ENCODE data around the gene IKZF4.

Gene IKZF4

GRCh38 chr12:56082967-56083366 is 62.1 kb downstream of the IKZF4 start:
- H4K20me1 ChIP-seq (ENCODE audit: low read depth, low read length) = no peaks in the 10 kb centered on the region
- H3K79me2 ChIP-seq (ENCODE audit: insufficient read depth, low read length) = no peaks in the 10 kb centered on the region
- TF ChIP-seq, protein P1, sequence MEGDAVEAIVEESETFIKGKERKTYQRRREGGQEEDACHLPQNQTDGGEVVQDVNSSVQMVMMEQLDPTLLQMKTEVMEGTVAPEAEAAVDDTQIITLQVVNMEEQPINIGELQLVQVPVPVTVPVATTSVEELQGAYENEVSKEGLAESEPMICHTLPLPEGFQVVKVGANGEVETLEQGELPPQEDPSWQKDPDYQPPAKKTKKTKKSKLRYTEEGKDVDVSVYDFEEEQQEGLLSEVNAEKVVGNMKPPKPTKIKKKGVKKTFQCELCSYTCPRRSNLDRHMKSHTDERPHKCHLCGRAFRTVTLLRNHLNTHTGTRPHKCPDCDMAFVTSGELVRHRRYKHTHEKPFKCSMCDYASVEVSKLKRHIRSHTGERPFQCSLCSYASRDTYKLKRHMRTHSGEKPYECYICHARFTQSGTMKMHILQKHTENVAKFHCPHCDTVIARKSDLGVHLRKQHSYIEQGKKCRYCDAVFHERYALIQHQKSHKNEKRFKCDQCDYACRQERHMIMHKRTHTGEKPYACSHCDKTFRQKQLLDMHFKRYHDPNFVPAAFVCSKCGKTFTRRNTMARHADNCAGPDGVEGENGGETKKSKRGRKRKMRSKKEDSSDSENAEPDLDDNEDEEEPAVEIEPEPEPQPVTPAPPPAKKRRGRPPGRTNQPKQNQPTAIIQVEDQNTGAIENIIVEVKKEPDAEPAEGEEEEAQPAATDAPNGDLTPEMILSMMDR (IDR thresholded peaks at IDR 0.05; ENCODE audit: insufficient read depth, low read length, poor library complexity, severe bottlenecking) = no peak
- no peak for TF ChIP-seq EZH2phosphoT487 (conservative IDR thresholded peaks at IDR 0.05; ENCODE audit: low read length)
- H3K9me2 ChIP-seq (replicated peaks; ENCODE audit: insufficient read depth, low read length) = no peaks in the 10 kb centered on the region
- H3K9ac ChIP-seq (ENCODE audit: low read length) = no peak overlapping the region
- H3F3A ChIP-seq (ENCODE audit: insufficient read depth) = no peaks in the 10 kb centered on the region
- H3K9me3 ChIP-seq (ENCODE audit: insufficient read depth, low read length) = no peaks in the 10 kb centered on the region
- no peak overlapping the region for H3K4me2 ChIP-seq (ENCODE audit: low read depth, low read length, poor library complexity, severe bottlenecking)
- no peak overlapping the region for H2AFZ ChIP-seq (ENCODE audit: low read depth, low read length, severe bottlenecking)
- no peaks in the 10 kb centered on the region for H3K36me3 ChIP-seq (ENCODE audit: low read length)
- no peak overlapping the region for H3K4me3 ChIP-seq (ENCODE audit: insufficient read depth, low read length, poor library complexity, severe bottlenecking)
- no peaks in the 10 kb centered on the region for H3K27me3 ChIP-seq (ENCODE audit: low read length)
- no peak overlapping the region for H3K27ac ChIP-seq (ENCODE audit: low read depth, low read length)

DNA sequence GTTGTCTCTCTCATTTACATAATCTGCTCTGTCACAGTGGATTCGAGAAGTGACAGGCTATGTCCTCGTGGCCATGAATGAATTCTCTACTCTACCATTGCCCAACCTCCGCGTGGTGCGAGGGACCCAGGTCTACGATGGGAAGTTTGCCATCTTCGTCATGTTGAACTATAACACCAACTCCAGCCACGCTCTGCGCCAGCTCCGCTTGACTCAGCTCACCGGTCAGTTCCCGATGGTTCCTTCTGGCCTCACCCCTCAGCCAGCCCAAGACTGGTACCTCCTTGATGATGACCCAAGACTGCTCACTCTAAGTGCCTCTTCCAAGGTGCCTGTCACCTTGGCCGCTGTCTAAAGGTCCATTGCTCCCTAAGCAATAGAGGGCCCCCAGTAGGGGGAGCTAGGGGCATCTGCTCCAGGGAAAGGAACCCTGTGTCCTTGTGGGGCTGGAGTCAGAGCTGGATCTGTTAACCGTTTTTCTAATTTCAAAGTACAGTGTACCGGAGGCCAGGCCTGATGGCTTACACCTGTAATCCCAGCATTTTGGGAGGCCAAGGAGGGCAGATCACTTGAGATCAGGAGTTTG is 64.2 kb downstream of the IKZF4 start:
- no peaks in the 10 kb centered on the region for H3K27me3 ChIP-seq (ENCODE audit: low read length)
- H3K79me2 ChIP-seq (ENCODE audit: insufficient read depth, low read length) = no peaks in the 10 kb centered on the region
- no peaks in the 10 kb centered on the region for H3K9me2 ChIP-seq (replicated peaks; ENCODE audit: insufficient read depth, low read length)
- no peaks in the 10 kb centered on the region for H3F3A ChIP-seq (ENCODE audit: insufficient read depth)
- H3K36me3 ChIP-seq (ENCODE audit: low read length) = no peaks in the 10 kb centered on the region
- H4K20me1 ChIP-seq (ENCODE audit: low read depth, low read length) = no peaks in the 10 kb centered on the region
- no peak overlapping the region for H3K9ac ChIP-seq (ENCODE audit: low read length)
- no peak overlapping the region for H3K4me2 ChIP-seq (ENCODE audit: low read depth, low read length, poor library complexity, severe bottlenecking)
- H3K9me3 ChIP-seq (ENCODE audit: insufficient read depth, low read length) = no peaks in the 10 kb centered on the region
- H2AFZ ChIP-seq (ENCODE audit: low read depth, low read length, severe bottlenecking) = no peak overlapping the region
- no peak for TF ChIP-seq EZH2phosphoT487 (conservative IDR thresholded peaks at IDR 0.05; ENCODE audit: low read length)
- TF ChIP-seq, protein P1 (IDR thresholded peaks at IDR 0.05; ENCODE audit: insufficient read depth, low read length, poor library complexity, severe bottlenecking) = peak; percentile 47
- no peak overlapping the region for H3K27ac ChIP-seq (ENCODE audit: low read depth, low read length)
- no peak overlapping the region for H3K4me3 ChIP-seq (ENCODE audit: insufficient read depth, low read length, poor library complexity, severe bottlenecking)

DNA sequence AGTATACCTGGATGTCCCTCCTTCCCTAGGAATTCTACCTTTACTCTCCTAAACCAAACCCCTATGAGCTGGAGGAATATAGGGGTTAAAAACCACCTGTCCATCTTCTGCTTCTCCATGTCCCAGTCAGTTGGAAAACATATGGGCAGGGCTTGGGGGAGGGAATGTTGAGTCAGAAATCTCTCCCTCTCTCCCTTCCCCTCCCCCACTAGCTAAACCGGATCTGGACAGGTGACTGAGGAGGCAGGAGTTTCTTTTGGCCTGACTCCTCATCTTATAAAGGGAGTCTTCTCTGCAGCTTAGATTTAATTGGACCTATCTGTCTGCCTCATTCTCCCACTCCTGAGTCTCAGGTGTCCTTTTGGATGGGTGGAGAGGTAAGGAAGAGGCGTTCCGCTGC is 65.3 kb downstream of the IKZF4 start:
- H3F3A ChIP-seq (ENCODE audit: insufficient read depth) = 0 out of 2 replicates have a peak, but pooled peaks cover 2% of the 10 kb centered on the region
- H2AFZ ChIP-seq (ENCODE audit: low read depth, low read length, severe bottlenecking) = no peak overlapping the region
- no peaks in the 10 kb centered on the region for H3K9me3 ChIP-seq (ENCODE audit: insufficient read depth, low read length)
- H3K4me2 ChIP-seq (ENCODE audit: low read depth, low read length, poor library complexity, severe bottlenecking) = no peak overlapping the region
- no peak overlapping the region for H3K9ac ChIP-seq (ENCODE audit: low read length)
- H3K27ac ChIP-seq (ENCODE audit: low read depth, low read length) = no peak overlapping the region
- TF ChIP-seq, protein P1 (IDR thresholded peaks at IDR 0.05; ENCODE audit: insufficient read depth, low read length, poor library complexity, severe bottlenecking) = no peak
- no peak for TF ChIP-seq EZH2phosphoT487 (conservative IDR thresholded peaks at IDR 0.05; ENCODE audit: low read length)
- H3K79me2 ChIP-seq (ENCODE audit: insufficient read depth, low read length) = no peaks in the 10 kb centered on the region
- H3K27me3 ChIP-seq (ENCODE audit: low read length) = no peaks in the 10 kb centered on the region
- H3K4me3 ChIP-seq (ENCODE audit: insufficient read depth, low read length, poor library complexity, severe bottlenecking) = no peak overlapping the region
- H3K9me2 ChIP-seq (replicated peaks; ENCODE audit: insufficient read depth, low read length) = no peaks in the 10 kb centered on the region
- no peaks in the 10 kb centered on the region for H3K36me3 ChIP-seq (ENCODE audit: low read length)
- no peaks in the 10 kb centered on the region for H4K20me1 ChIP-seq (ENCODE audit: low read depth, low read length)

All from SU-DHL-6 (cell line).